Measurements from ENCODE around the gene G6PC3.
A peak's percentile ranks its signal among the peaks of the same experiment; 100 is the strongest.
"Not testable (repeated sequence)": the region's sequence is repeated elsewhere in the genome, so short reads cannot be mapped to it uniquely, and the experiment has no call there.

G6PC3 gene

GRCh38 chr17:44110823-44111633, 40.5 kb downstream of the G6PC3 start:
- peak; percentile 58 for DNase-seq

GRCh38 chr17:44111777-44112176, 41.2 kb downstream of the G6PC3 start:
- DNase-seq: no peak

DNA sequence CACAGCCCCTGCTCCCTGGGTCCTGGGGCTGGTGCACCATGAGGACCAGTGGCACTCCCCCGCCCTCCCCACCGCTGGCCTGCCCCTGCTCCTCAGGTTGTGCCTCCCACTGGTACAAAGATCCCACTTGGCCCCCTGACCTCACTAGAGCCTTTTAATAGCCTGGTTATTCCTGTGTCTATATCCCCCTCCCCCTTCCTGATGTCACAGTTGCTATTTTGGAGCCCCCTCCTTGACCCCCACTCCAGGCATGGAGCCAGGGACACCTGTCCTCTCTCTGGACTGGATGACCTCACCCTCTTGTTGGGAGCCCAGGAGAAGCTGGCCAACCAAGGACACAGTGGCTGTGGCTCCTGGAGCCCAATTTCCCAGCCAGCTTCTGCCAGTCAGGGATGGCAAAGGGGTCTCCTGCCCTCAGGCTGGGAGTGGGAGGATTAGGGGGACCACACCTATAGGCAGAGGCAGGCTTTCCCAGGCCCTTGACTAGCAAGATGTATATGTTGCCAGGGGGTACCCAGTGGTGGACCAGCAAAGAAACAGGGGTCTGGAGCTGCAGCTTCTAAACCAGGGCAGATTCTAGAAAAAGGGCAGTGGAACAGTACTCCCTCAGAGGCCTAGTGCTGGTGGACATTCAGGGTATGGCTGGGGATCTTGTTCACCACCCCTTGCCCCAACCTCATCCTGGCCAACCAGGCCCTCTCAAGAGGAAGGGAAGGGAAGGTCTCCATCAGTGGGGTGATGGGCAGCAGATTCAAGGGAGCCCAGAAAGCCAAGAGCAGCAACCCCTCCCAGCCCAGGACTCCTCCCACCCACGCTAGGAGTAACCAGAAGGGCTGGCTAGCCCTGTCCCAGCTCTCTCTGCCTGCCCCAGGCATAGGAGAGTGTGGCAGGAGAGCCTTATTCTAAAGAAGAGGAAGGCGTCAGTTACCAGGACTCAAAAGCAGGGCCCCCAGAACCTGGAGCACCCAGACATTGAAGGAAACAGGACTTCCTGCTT, 42.0 kb downstream of the G6PC3 start:
- no peak for DNase-seq

- no peak for DNase-seq
Measured at GRCh38 chr17:44113382-44113781, 42.8 kb downstream of the G6PC3 start.

DNA sequence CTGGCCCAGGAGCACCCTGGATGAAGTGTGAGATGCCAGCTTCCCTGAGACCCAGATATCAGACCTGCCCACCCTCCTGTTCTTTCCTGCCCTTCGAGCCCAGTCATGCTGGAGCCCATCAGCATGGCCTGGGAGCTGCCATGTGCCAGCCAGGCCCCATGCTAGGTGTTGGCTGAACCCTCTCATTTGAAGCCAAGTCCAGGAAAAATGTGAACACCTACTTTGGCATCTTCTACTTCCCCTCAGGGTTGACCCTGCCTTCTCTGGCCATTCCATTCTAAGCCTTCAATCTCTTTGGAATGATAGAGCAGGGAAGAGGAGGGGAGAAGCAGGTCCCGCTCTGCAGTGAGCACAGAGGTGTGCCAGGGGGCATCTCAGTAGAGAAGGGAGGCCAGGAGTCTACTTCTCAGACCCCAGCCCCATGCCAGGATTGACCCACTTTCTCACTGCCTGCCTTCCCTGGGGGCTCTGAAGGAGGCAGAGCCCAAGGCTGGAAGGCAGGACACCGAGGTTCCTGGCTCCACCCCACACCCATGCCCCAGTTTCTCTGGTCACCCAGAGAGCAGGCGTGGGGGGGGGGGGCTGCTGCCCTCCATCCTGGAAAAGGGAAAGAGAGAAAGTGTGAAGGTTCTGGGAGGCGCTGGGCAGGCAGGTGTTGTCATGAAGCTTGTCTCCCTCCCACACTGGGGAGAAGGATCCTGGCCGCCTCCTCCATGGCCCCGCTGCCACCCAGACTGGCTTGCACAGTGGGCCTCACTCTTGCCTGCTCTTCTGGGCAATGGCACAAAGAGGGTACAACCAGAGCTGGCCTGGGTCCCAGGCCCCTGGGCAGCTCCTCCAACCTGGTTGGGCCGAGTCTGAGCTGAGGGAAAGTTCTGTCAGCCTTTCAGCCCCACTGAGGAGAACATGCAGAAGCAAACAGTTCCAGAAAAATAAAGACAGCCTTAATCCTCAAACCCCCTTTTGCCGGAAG, 43.6 kb downstream of the G6PC3 start:
- DNase-seq: no peak

DNA sequence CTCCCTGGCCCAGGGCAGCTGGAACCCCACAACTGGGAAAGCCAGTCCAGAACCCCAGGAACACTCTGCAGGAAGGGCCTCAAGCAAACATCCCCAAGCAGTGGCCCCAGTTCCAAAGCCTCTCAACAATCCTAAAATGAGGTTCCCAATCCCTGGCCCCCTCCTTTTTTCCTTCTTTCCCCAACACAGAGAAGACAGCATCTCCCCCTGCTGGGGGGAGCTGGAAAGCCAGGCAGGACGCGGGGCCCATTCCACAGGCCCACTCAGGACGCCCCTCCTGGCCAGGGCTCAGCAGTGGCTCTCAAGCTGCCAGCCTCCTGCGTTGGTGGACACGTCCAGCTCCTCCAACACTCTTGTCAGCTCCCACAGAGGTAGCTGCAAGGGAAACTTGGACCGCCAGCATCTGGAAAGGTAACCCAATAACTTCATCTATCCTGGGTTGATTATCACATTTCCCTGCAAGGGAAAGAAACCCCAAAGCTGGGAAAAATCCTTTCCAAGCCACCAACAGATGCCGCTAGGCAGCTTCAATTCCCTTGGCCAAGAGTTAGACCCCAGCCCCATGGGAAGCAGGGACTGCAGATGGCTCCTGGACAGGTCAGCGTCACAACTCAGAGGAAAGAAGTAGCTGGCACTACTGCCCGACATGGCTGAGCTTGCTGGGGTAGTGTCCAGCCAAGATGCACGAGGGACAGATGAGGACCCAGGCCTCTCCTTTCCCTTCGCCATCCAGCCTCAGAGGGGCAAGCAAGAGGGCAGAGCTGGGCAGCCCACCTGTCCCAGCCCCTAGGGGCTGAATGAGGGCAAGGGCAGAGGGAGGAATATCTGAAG, 45.3 kb downstream of the G6PC3 start:
- no peak for DNase-seq

DNA sequence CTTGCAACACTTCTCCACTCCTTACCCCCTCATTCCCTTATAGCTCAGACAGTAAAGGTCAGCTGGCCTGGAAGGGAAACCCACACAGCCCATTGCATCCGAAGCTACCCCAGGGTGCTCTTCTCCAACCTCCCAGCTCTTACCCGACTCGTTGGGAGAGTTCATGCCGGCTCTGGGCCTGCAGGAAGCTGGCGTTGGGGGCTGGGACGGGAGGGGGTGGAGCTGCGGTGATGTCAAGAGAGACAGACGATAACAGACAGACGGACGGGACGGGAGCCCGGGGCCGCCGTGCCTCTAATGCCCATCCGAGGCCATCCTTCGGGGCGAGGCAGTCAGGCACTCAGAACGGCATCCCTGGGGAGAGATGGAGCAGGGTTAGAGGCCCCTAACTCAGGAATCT, 46.8 kb downstream of the G6PC3 start:
- DNase-seq: no peak

DNA sequence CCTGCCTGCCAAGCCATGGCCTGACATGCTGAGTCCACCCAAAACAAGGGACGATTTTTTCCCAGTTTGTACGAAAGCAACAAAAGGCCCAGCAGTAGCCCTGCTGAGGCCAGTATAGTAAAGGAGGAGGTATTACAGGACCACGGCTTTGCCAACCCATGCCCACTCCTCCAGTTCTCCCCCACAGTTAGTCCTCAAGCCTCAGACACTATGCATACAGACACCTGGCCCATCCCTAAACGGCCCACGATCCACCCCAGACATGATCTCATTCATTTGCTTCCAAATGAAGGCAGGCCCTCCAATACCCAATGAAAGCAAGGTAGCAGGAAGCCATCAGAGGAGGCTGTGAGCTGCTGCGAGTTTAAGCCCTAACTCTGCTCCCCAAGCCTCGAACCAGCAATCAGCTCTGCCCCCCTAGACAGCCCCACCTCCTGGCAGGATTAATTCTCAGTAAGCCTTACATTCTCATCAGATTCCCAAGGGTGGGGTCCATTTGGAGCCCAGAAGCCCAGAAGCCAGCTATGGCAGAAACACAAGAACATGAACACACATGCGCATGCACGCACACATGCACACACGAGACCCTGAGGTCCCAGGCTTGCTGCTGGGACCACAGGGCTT, 48.0 kb downstream of the G6PC3 start:
- DNase-seq: no peak

GRCh38 chr17:44119062-44119461, 48.5 kb downstream of the G6PC3 start:
- DNase-seq: no peak

DNA sequence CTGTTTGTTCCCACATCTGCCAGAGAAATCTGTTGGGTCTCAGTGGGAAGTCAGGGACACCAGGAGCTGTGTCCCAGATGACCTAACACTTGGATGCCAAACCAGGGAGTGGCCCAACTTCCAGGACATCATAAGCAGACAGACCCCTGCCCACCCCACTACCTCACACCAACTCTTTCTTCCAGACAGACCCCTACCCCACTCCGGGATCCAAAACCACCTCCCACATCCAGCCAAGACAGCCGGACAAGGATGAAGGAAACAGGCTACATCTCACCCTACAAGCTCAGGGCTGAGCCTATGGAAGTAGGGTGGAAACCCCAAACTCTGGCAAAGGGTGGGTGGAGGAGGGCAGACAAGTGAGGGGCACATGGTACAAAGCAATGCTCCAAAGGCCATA, 49.3 kb downstream of the G6PC3 start:
- DNase-seq: no peak

- not testable (repeated sequence) for DNase-seq
Measured at GRCh38 chr17:44120281-44120680, 49.7 kb downstream of the G6PC3 start.

DNA sequence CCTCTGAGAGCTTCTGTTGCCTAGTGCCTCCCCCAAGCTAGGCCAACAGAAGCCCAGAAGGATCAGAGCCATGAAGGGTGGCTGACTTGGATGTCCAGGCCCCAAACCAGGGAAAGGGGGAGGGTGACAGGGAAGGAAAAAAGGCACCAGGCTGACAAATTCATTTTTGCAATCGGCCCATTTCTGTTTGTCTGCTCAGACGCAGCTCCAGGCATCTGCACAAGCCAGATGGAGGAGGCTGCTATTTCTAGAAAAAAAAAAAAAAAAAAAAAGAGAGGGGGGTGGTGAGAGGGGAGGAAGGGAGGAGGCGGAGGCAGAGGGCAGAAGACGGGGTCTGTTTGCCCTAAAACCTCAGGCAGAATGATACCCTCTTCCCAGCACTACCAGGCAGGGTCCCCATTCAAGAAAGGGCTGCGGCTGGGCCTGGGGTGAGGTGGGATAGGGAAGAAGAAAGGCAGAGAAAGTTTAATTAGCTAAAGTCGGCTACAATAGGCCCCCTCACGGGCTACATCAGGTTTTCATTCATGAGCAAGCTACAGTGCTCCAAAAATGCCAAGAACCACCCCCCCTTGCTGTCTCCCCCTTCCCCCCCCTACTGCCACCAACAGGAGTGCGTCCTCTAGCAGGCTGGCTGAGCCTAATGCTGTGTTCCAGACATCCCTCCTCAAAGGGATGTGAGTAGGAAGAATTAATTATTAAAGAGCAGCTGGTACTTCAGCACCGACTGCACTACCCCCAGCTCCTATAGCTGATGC, 50.5 kb downstream of the G6PC3 start:
- DNase-seq: no peak

DNA sequence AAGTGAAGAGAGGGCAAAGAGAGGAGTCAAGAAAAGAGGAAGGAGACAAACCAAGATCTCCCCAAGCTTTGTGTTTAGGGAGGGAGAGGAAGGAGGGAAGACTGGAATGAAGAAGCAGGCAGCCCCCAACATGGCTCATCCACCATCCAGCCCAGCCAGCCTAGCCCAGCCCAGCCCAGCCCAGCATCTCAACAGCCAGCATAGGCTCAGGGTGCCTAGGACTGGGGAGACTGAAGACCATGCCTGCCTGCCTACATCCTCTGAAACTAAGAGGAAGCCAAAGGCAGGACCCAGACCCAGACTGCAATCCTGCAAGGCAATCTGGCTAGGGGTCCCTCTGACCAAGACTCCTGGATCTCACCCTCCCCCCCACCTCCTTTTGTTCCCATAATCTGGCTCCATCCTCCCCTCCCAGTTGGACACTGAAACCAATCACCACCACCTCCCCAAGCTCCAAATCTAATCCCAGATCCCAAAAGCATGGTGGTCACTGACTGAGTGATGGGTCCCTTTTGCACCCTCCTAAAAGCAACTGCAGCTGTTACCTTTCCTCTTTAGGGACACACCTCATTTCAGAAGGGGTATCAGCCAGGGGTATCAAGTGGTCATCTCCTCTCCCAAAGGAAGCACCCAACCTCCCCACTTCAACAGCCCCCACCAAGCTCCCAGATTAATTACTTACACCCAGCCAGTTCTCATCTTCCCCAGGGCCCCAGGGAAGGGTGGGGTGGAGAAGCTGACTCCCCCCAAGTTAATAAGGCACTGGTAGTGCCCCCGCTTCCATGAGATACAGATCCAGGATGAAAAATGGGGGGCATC, 51.7 kb downstream of the G6PC3 start:
- DNase-seq: no peak

DNA sequence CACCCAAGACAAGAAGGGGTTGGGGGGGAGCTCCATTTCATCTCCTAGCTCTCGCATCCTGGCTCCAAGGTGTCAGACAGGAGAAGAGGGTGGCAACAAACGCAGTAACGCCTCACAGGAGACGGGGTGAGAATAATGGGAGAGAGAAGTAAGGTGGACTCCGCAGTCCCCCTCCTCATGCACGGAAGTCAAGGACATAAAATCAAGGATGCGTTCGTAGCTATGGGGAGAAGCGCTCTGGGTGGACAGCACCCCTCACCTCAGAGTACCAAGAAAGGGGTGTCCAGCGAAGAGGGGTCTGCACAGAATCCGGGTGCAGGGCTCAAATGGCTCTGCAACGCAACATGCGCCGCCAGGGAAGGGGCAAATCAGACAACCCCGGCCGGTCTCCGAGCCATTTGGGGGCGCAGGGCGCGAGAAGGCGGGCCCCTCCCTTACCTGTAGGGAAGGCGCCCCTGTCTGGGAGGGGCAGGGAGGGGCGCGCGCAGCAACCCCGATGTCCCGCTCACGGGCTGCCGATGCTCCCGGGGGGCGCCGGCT, 52.4 kb downstream of the G6PC3 start:
- DNase-seq: no peak

DNA sequence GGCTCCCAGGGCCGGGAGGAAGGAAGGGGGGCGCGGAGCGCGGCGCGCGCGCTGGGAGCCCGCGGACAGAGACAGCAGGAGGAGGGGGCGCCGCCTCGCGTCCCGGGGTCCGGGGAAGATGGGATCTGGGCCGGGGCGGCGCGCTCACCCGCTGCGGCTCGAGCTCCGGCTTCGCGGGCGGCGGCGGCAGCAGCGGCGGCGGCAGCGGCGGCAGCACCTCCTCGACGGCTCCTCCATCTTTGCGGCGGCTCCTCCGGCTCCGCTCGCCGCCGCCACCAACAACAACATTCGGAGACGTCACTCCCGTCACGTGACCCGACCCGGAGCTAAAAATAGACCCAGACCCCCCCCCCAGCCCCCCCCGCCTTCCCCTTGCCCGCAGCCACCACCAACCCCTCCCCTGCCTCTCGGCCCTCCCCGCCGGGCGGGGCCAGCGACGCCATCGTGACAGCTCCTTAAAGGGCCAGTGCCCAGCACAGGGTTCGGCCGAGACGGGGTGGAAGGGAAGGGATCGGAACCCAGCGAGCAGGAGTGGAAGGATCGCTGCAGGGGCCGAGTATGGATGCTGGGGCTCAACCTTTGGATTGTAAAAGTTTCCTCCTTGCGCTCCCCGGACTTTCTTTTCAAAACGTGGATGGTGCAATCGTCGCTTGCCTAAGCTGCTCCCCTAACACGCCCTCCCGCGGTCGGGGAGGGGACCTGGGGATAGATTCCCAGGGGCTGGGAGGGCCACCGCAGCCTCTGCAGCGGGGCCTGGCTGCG, 53.0 kb downstream of the G6PC3 start, which contains the start of gene HDAC5:
TSS of gene HDAC5 (minus strand) at position 286 of the 762 bp plus-strand sequence. CDS start 6,126 bp downstream, outside the sequence.
- DNase-seq: peak; percentile 96

DNA sequence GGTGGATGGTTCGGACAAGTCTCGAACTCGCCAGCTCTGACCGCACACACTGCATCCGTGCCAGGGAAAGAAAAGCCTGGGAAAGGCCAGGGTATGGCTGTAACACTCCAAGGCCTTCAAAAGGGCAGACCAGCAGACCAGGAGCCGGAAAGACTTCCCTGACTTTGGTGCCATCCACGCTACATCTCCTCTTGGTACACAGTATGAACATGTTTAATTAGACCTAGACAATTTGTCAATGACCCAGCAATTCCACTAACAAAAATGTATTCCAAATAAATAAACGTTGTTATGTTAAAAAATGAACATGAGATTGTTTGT, 53.5 kb downstream of the G6PC3 start:
- DNase-seq: no peak
